Measurements from ENCODE around the gene ADGRB2.

The ADGRB2 gene

GRCh38 chr1:31771891-31772668 lies 7.9 kb upstream of the ADGRB2 start:
- no peak overlapping the region for H3K4me2 ChIP-seq (ENCODE audit: insufficient read depth, low read length)
- no peak overlapping the region for H2AFZ ChIP-seq (ENCODE audit: low read depth, low read length)
- H3K27ac ChIP-seq (ENCODE audit: low read length) = no peak overlapping the region
- no peaks in the 10 kb centered on the region for H3K36me3 ChIP-seq (ENCODE audit: insufficient read depth, low read length)
- H4K20me1 ChIP-seq (ENCODE audit: insufficient read depth, low read length) = no peaks in the 10 kb centered on the region
- no peak overlapping the region for H3K9ac ChIP-seq (ENCODE audit: low read depth, low read length)
- ATAC-seq (ENCODE audit: insufficient read depth, low read depth) (no peak), DNase-seq (no peak)
- TF ChIP-seq EZH2 (IDR thresholded peaks at IDR 0.05; ENCODE audit: borderline replicate concordance, low read depth, low read length, severe bottlenecking) = no peak
- no peak for TF ChIP-seq CTCF (IDR thresholded peaks at IDR 0.05; ENCODE audit: borderline replicate concordance, extremely low read depth, low read length, poor library complexity, severe bottlenecking)
- H3K4me1 ChIP-seq (ENCODE audit: insufficient read depth, low read length) = no peaks in the 10 kb centered on the region
- H3K79me2 ChIP-seq (ENCODE audit: insufficient read depth, low read length) = no peaks in the 10 kb centered on the region
- H3K9me3 ChIP-seq (ENCODE audit: insufficient read depth, low read length, severe bottlenecking) = no peaks in the 10 kb centered on the region
- peaks cover 38% of the 10 kb centered on the region for H3K27me3 ChIP-seq (ENCODE audit: insufficient read depth, low read length, poor library complexity)
- H3K4me3 ChIP-seq (ENCODE audit: low read depth in 1 of 2, low read length in 2 of 2) = no peak overlapping the region

GRCh38 chr1:31769720-31770390 lies 5.7 kb upstream of the ADGRB2 start:
- H2AFZ ChIP-seq (ENCODE audit: low read depth, low read length) = no peak overlapping the region
- H4K20me1 ChIP-seq (ENCODE audit: insufficient read depth, low read length) = peaks cover 3% of the 10 kb centered on the region
- no peak overlapping the region for H3K27ac ChIP-seq (ENCODE audit: low read length)
- H3K9ac ChIP-seq (ENCODE audit: low read depth, low read length) = no peak overlapping the region
- DNase-seq (no peak), ATAC-seq (ENCODE audit: insufficient read depth, low read depth) (no peak)
- no peaks in the 10 kb centered on the region for H3K36me3 ChIP-seq (ENCODE audit: insufficient read depth, low read length)
- TF ChIP-seq EZH2 (IDR thresholded peaks at IDR 0.05; ENCODE audit: borderline replicate concordance, low read depth, low read length, severe bottlenecking) = no peak
- peaks cover 4% of the 10 kb centered on the region for H3K4me1 ChIP-seq (ENCODE audit: insufficient read depth, low read length)
- H3K79me2 ChIP-seq (ENCODE audit: insufficient read depth, low read length) = no peaks in the 10 kb centered on the region
- H3K4me3 ChIP-seq (ENCODE audit: low read depth in 1 of 2, low read length in 2 of 2) = no peak overlapping the region
- no peak overlapping the region for H3K4me2 ChIP-seq (ENCODE audit: insufficient read depth, low read length)
- no peaks in the 10 kb centered on the region for H3K9me3 ChIP-seq (ENCODE audit: insufficient read depth, low read length, severe bottlenecking)
- H3K27me3 ChIP-seq (ENCODE audit: insufficient read depth, low read length, poor library complexity) = peaks cover 28% of the 10 kb centered on the region

GRCh38 chr1:31768939-31769704 lies 5.0 kb upstream of the ADGRB2 start:
- H3K27ac ChIP-seq (ENCODE audit: low read length) = no peak overlapping the region
- H3K4me2 ChIP-seq (ENCODE audit: insufficient read depth, low read length) = no peak overlapping the region
- no peaks in the 10 kb centered on the region for H3K79me2 ChIP-seq (ENCODE audit: insufficient read depth, low read length)
- H3K4me3 ChIP-seq (ENCODE audit: low read depth in 1 of 2, low read length in 2 of 2) = no peak overlapping the region
- H3K36me3 ChIP-seq (ENCODE audit: insufficient read depth, low read length) = no peaks in the 10 kb centered on the region
- no peak overlapping the region for H2AFZ ChIP-seq (ENCODE audit: low read depth, low read length)
- peaks cover 8% of the 10 kb centered on the region for H4K20me1 ChIP-seq (ENCODE audit: insufficient read depth, low read length)
- no peaks in the 10 kb centered on the region for H3K9me3 ChIP-seq (ENCODE audit: insufficient read depth, low read length, severe bottlenecking)
- ATAC-seq (ENCODE audit: insufficient read depth, low read depth) (no peak), DNase-seq (no peak)
- peaks cover 10% of the 10 kb centered on the region for H3K4me1 ChIP-seq (ENCODE audit: insufficient read depth, low read length)
- TF ChIP-seq EZH2 (IDR thresholded peaks at IDR 0.05; ENCODE audit: borderline replicate concordance, low read depth, low read length, severe bottlenecking) = no peak
- no peak for TF ChIP-seq CTCF (IDR thresholded peaks at IDR 0.05; ENCODE audit: borderline replicate concordance, extremely low read depth, low read length, poor library complexity, severe bottlenecking)
- no peak overlapping the region for H3K9ac ChIP-seq (ENCODE audit: low read depth, low read length)
- peaks cover 29% of the 10 kb centered on the region for H3K27me3 ChIP-seq (ENCODE audit: insufficient read depth, low read length, poor library complexity)

Data from DND-41 (cell line).